OCI-LY7 (cell line): ENCODE results near the gene RAB3D. TPM values are rescaled to one million over a fixed set of nuclear protein-coding genes. Genes with fewer than 3 reads are reported as not detected.
"Not testable (repeated sequence)": the region's sequence is repeated elsewhere in the genome, so short reads cannot be mapped to it uniquely, and the experiment has no call there.

Experiments
- BruUV-seq: library from RNA; stranded (reverse); fragments of 400-500 nt; replicated peaks from 2 replicates; lab custom pipeline; 2021; lab: Mats Ljungman, UMichigan
- CTCF ChIA-PET: fragments of 300-600 bp; sonication (Branson Sonifier 250); formaldehyde crosslinking; loops from one replicate; lab custom pipeline; 2022; ENCODE audit warnings: antibody characterized with exemption; ENCODE audit not compliant: unreplicated experiment; lab: Charles Lee
- POLR2A ChIA-PET: fragments of 300-600 bp; sonication (Branson Sonifier 250); formaldehyde crosslinking; loops from one replicate; lab custom pipeline; 2022; ENCODE audit warnings: antibody characterized with exemption; lab: Charles Lee
- DNase-seq: peaks from one replicate; pipeline ENCODE4 v3.0.0-alpha.2; 2015; ENCODE audit warnings: low spot score
- H2AFZ ChIP-seq: fragments of 200-600 bp; sonication (generic), shearing (Covaris generic); 2 replicates; pipeline ENCODE4 v1.6.1; 2014; ENCODE audit warnings: mild to moderate bottlenecking, antibody characterized with exemption, low read length, moderate library complexity
- H3K27ac ChIP-seq: fragments of 200-600 bp; sonication (generic); 2 replicates; pipeline ENCODE4 v1.5.1; 2014; ENCODE audit warnings: mixed run types, low read depth, mild to moderate bottlenecking, moderate library complexity, low read length, inconsistent platforms; ENCODE audit not compliant: poor library complexity, severe bottlenecking
- H3K36me3 ChIP-seq: fragments of 200-600 bp; sonication (generic); 2 replicates; pipeline ENCODE4 v1.6.1; 2014; ENCODE audit warnings: mild to moderate bottlenecking, antibody characterized with exemption, low read length, moderate library complexity, mixed read lengths; ENCODE audit not compliant: insufficient read depth
- H3K4me1 ChIP-seq: fragments of 200-600 bp; sonication (generic); 2 replicates; pipeline ENCODE4 v1.5.1; 2014; ENCODE audit warnings: mild to moderate bottlenecking, low read length; ENCODE audit not compliant: insufficient read depth, poor library complexity, severe bottlenecking
- H3K4me2 ChIP-seq: fragments of 200-600 bp; sonication (generic); 2 replicates; pipeline ENCODE4 v1.6.1; 2014; ENCODE audit warnings: mild to moderate bottlenecking, low read length
- H3K4me3 ChIP-seq: fragments of 200-600 bp; sonication (generic); 2 replicates; pipeline ENCODE4 v1.5.1; 2014; ENCODE audit warnings: mild to moderate bottlenecking, low read depth, low read length; ENCODE audit not compliant: poor library complexity, severe bottlenecking
- H3K79me2 ChIP-seq: fragments of 200-600 bp; sonication (generic); 2 replicates; pipeline ENCODE4 v1.6.1; 2016; ENCODE audit warnings: low read depth, mild to moderate bottlenecking, low read length, moderate library complexity, mixed read lengths; ENCODE audit not compliant: insufficient read depth
- H3K9me2 ChIP-seq: fragments of 200-600 bp; sonication (generic); 2 replicates; pipeline ENCODE4 v1.6.1; 2016; ENCODE audit warnings: mild to moderate bottlenecking, low read length, mixed read lengths; ENCODE audit not compliant: insufficient read depth
- H3K9me3 ChIP-seq: fragments of 200-600 bp; sonication (generic); 2 replicates; pipeline ENCODE4 v1.6.1; 2014; ENCODE audit warnings: mild to moderate bottlenecking, mixed run types, low read length, mixed read lengths
- H4K20me1 ChIP-seq: fragments of 200-600 bp; sonication (generic); 2 replicates; pipeline ENCODE4 v1.6.1; 2014; ENCODE audit warnings: mild to moderate bottlenecking, antibody characterized with exemption, low read length, moderate library complexity, mixed read lengths; ENCODE audit not compliant: insufficient read depth
- CTCF ChIP-seq: fragments of 200-600 bp; sonication (generic); conservative IDR thresholded peaks from 2 replicates; pipeline ENCODE4 v1.5.1; 2014; ENCODE audit warnings: mild to moderate bottlenecking, antibody characterized with exemption, low read length, moderate library complexity, mixed read lengths
- EZH2phosphoT487 ChIP-seq: fragments of 200-600 bp; sonication (generic); IDR thresholded peaks from 2 replicates; pipeline ENCODE4 v1.6.1; 2018; ENCODE audit warnings: low read depth, borderline replicate concordance, mild to moderate bottlenecking, mixed run types, antibody characterized with exemption, low read length, moderate library complexity, mixed read lengths
- intact Hi-C: fragments of 100-400 bp; cut with micrococcal nuclease; formaldehyde crosslinking; loops from one replicate; pipeline ENCODE4 v1.10.0; 2022; ENCODE audit not compliant: unreplicated experiment
- total RNA-seq, 2 experiments: library from RNA; depleted of rRNA in 1 of 2; stranded (reverse); fragments of >200 nt in 1 of 2; shearing (Covaris generic) in 1 of 2; gene quantifications; 2 replicates each; pipeline ENCODE4 v1.2.3, GENCODE V29; 2014 to 2022

Gene RAB3D
- total RNA-seq, 2 experiments from 2014 or later = 1.9 to 8.4 TPM

GRCh38 chr19:11345122-11345803 lies 5.8 kb upstream of the RAB3D start:
- Histone ChIP-seq H3K9me3 (no peaks in the 10 kb centered on the region), H3K4me1 (peaks cover 26% of the 10 kb centered on the region), H4K20me1 (no peaks in the 10 kb centered on the region), H3K9me2 (no peaks in the 10 kb centered on the region), H3K36me3 (peaks cover 7% of the 10 kb centered on the region), H3K27ac (no peak overlapping the region), H3K79me2 (no peaks in the 10 kb centered on the region), H2AFZ (peak overlapping the region; percentile 92; the same call in 1 of the 2 replicates), H3K4me3 (peak overlapping the region; percentile 88), H3K4me2 (peak overlapping the region; percentile 88)
- DNase-seq = no peak
- no TSS peak for BruUV-seq
- TF ChIP-seq CTCF = no peak
- no peak for TF ChIP-seq EZH2phosphoT487
- intact Hi-C loops = no loop called here
- POLR2A ChIA-PET = interaction anchor here (0.7 kb wide), 1 partner anchor 18 kb away, joined by 6 read pairs; no protein-coding TSS in a partner anchor
- CTCF ChIA-PET = interaction anchor here (0.6 kb wide), 2 partner anchors 31 to 37 kb away, joined by 3 read pairs; no protein-coding TSS in a partner anchor

GRCh38 chr19:11342429-11342828 lies 3.0 kb upstream of the RAB3D start:
- TF ChIP-seq CTCF (no peak), EZH2phosphoT487 (no peak)
- intact Hi-C loops = no loop called here
- BruUV-seq = no TSS peak
- ChIA-PET POLR2A (no interaction called here), CTCF (no interaction called here)
- Histone ChIP-seq H3K4me1 (peaks cover 41% of the 10 kb centered on the region), H2AFZ (no peak overlapping the region), H3K79me2 (no peaks in the 10 kb centered on the region), H3K4me2 (no peak overlapping the region), H3K27ac (no peak overlapping the region), H3K36me3 (peaks cover 7% of the 10 kb centered on the region), H3K9me3 (no peaks in the 10 kb centered on the region), H3K9me2 (no peaks in the 10 kb centered on the region), H3K4me3 (no peak overlapping the region), H4K20me1 (no peaks in the 10 kb centered on the region)
- no peak for DNase-seq

GRCh38 chr19:11340099-11340467 lies 626 bp upstream of the RAB3D start:
- H2AFZ ChIP-seq = peak overlapping the region; percentile 75; the same call in 1 of the 2 replicates
- H4K20me1 ChIP-seq, H3K36me3 ChIP-seq, BruUV-seq, DNase-seq, H3K9me3 ChIP-seq, H3K9me2 ChIP-seq, H3K27ac ChIP-seq, H3K79me2 ChIP-seq, intact Hi-C loops: not testable (repeated sequence)
- peak overlapping the region; percentile 87 for H3K4me2 ChIP-seq
- peaks cover 31% of the 10 kb centered on the region for H3K4me1 ChIP-seq
- CTCF ChIA-PET = interaction anchor here (0.5 to 0.8 kb wide), 2 partner anchors 16 to 35 kb away, joined by 3 read pairs; partner anchors contain the start of gene SWSAP1
- POLR2A ChIA-PET = interaction anchor here (0.7 to 1.1 kb wide), 2 partner anchors 12 to 37 kb away, joined by 3 to 4 read pairs; no protein-coding TSS in a partner anchor
- peak overlapping the region; percentile 74 for H3K4me3 ChIP-seq
